Measurements from ENCODE around the gene DMWD.

DMWD gene

DNA sequence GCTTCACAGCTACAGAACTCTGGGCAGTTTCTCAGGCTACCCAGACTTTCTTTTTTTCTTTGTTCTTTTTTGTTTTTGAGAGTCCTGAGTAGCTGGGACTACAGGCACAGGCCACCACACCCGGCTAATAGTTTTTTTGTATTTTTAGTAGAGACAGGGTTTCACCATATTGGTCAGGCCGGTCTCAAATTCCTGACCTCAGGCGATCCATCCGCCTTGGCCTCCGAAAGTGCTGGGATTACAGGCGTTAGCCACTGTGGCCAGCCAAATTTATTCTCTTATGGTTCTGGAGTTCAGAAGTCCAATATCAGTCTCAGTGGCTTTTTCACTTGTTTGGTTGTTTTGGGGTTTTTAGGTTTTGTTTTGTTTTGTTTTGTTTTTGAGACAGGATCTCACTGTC lies 47.0 kb downstream of the DMWD start:
- DNase-seq (ENCODE audit: low spot score), result no peak

GRCh38 chr19:45742969-45743368 lies 49.7 kb downstream of the DMWD start:
- no peak for DNase-seq (ENCODE audit: low spot score)

DNA sequence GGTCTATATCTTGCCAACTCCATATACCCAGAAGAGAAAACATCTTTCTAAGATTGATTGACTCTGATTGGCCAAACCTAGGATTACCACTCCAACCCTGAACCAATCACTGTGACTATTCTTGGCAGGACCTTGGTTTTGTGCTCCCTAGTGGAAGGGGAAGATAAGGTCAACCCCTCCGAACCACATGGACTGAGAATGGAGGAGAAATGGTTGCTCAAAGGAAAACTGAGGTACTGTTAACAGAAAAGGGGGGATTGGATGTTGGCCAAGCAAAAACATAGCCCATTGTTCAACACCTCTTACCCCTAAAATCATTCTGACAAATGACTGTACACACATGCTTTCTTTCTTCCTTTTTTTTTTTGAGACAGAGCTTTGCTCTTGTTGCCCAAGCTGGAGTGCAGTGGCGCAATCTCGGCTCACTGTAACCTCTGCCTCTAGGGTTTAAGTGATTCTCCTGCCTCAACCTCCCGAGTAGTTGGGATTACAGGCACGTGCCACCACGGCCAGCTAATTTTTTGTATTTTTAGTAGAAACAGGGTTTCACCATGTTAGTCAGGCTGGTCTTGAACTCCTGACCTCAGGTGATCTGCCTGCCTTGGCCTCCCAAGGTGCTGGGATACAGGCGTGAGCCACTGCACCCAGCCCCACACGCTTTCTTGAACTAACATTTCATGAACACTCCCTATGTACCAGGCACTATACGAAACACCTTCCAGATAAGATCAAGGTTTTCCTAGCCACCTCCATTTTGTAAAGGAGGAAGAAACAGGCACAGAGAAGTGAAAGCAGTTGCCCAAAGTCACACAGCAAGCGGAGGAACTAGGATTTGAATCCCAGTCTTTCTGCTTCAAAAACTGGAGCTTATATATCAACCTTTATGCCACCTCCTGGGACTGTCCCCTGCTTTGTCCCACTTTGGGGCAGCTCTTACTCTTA lies 52.9 kb downstream of the DMWD start:
- no peak for DNase-seq (ENCODE audit: low spot score)

- DNase-seq (ENCODE audit: low spot score), result no peak
These were observed 59.4 kb downstream of the DMWD start, which contains the start of gene MEIOSIN for GRCh38 chr19:45733160-45733810. TSS of gene MEIOSIN (plus strand) at chr19:45733439. CDS start at chr19:45735377, 1,938 bp downstream.
